HepG2 (cell line): Measurements from ENCODE around the gene RERE. TPM values are rescaled to one million over a fixed set of nuclear protein-coding genes. Genes with fewer than 3 reads are reported as not detected.

Experiments
- AKNA ChIP-seq: sonication (generic); formaldehyde crosslinking; IDR thresholded peaks from 2 replicates; pipeline ENCODE4 v1.4.0; 2020; ENCODE audit warnings: missing genetic modification reagents, borderline replicate concordance
- DMTF1 ChIP-seq: sonication (generic); formaldehyde crosslinking; IDR thresholded peaks from 2 replicates; pipeline ENCODE4 v1.4.0; 2020; ENCODE audit warnings: mild to moderate bottlenecking, missing genetic modification reagents
- ESRRA ChIP-seq: sonication (generic); formaldehyde crosslinking; IDR thresholded peaks from 2 replicates; pipeline ENCODE4 v1.5.1; 2020; ENCODE audit warnings: mild to moderate bottlenecking, low read depth, missing genetic modification reagents
- GTF3A ChIP-seq: sonication (generic); formaldehyde crosslinking; conservative IDR thresholded peaks from 2 replicates; pipeline ENCODE4 v1.4.0; 2020; ENCODE audit warnings: mild to moderate bottlenecking, missing genetic modification reagents
- HOXA3 ChIP-seq: sonication (generic); formaldehyde crosslinking; IDR thresholded peaks from 2 replicates; pipeline ENCODE4 v1.5.0; 2020; ENCODE audit warnings: missing genetic modification reagents
- PHF8 ChIP-seq: sonication (generic); formaldehyde crosslinking; IDR thresholded peaks from 2 replicates; pipeline ENCODE4 v1.5.0; 2020; ENCODE audit warnings: missing genetic modification reagents
- RNF2 ChIP-seq: fragments of 450-650 bp; conservative IDR thresholded peaks from 2 replicates; pipeline ENCODE4 v1.6.1; 2016; ENCODE audit warnings: low read depth
- SIX4 ChIP-seq: sonication (generic); formaldehyde crosslinking; IDR thresholded peaks from 2 replicates; pipeline ENCODE4 v1.4.0; 2020; ENCODE audit warnings: missing genetic modification reagents
- TBX2 ChIP-seq: sonication (generic); formaldehyde crosslinking; IDR thresholded peaks from 2 replicates; pipeline ENCODE4 v1.5.0; 2020; ENCODE audit warnings: missing genetic modification reagents, mild to moderate bottlenecking, borderline replicate concordance
- ZNF407 ChIP-seq: sonication (generic); formaldehyde crosslinking; IDR thresholded peaks from one replicate; pipeline ENCODE4 v1.5.1; 2020; ENCODE audit warnings: mild to moderate bottlenecking, missing genetic modification reagents; ENCODE audit errors: not compliant biosample characterization
- ZNF510 ChIP-seq: sonication (generic); formaldehyde crosslinking; IDR thresholded peaks from 2 replicates; pipeline ENCODE4 v1.4.0; 2020; ENCODE audit warnings: low read depth, mild to moderate bottlenecking, missing genetic modification reagents
- ZNF652 ChIP-seq: IDR thresholded peaks from 2 replicates; pipeline ENCODE4 v1.6.1; 2016; ENCODE audit warnings: low read depth, borderline replicate concordance
- ZNF768 ChIP-seq: sonication (generic); formaldehyde crosslinking; IDR thresholded peaks from 2 replicates; pipeline ENCODE4 v1.4.0; 2020; ENCODE audit warnings: missing genetic modification reagents
- ZSCAN22 ChIP-seq: sonication (generic); formaldehyde crosslinking; IDR thresholded peaks from 2 replicates; pipeline ENCODE4 v1.4.0; 2020; ENCODE audit warnings: mild to moderate bottlenecking, missing genetic modification reagents
- polyA plus RNA-seq, 8 experiments: library from polyadenylated mRNA; depleted of rRNA in 3 of 8; stranded (reverse) in 7 of 8; unstranded in 1 of 8; fragments of >200 nt; fragmentation: Illumina TruSeq in 4 of 8; extraction: Trizol in 4 of 8; gene quantifications; 2 replicates each; pipeline versions ENCODE4 v1.2.1 to v1.2.3, GENCODE V29; 2011 to 2016; ENCODE audit warnings: low read depth in 4 of 8, missing spikeins in 1 of 8, mixed read lengths in 1 of 8; ENCODE audit not compliant: insufficient read depth in 1 of 8
- total RNA-seq, 5 experiments: library from RNA; depleted of rRNA; stranded (reverse); fragments of >200 nt; fragmentation: Illumina TruSeq; extraction: Trizol; gene quantifications; 2 replicates each; pipeline ENCODE4 v1.2.3, GENCODE V29; 2016; ENCODE audit warnings: low read depth in 1 of 5

The RERE gene
- total and polyA plus RNA-seq, 2 of the 13 experiments (the other 11 are each of a cell fraction or from before 2014, with no cell fraction given) = 18.3 to 21.9 TPM

GRCh38 chr1:8463144-8463927 lies 354.1 kb downstream of the RERE start (continued):
- TF ChIP-seq ZNF652 (no peak), DMTF1 (no peak), TBX2 (CRISPR knock-in tag) (no peak), PHF8 (CRISPR knock-in tag) (no peak), ZNF510 (CRISPR knock-in tag) (no peak), SIX4 (CRISPR knock-in tag) (no peak), GTF3A (no peak), RNF2 (no peak), ZSCAN22 (CRISPR knock-in tag) (no peak), ZNF768 (CRISPR knock-in tag) (no peak), AKNA (CRISPR knock-in tag) (no peak), ESRRA (no peak), ZNF407 (CRISPR knock-in tag) (no peak), HOXA3 (no peak; the same call in 1 of the 2 replicates)
